SK-N-MC (cell line): Measurements from ENCODE around the gene RDH5.

Experiments used
- DNase-seq: peaks from one replicate; pipeline ENCODE4 v3.0.0-alpha.2; 2011; ENCODE audit warnings: low read depth, low spot score
- H3K27ac ChIP-seq: fragments of 200-600 bp; sonication (generic); 2 replicates; pipeline ENCODE4 v1.5.1; 2016; ENCODE audit warnings: mixed run types
- H3K36me3 ChIP-seq: fragments of 200-600 bp; sonication (generic); 2 replicates; pipeline ENCODE4 v1.6.1; 2017; ENCODE audit warnings: antibody characterized with exemption, low read length, mixed read lengths; ENCODE audit not compliant: insufficient read depth
- H3K4me3 ChIP-seq: fragments of 200-600 bp; sonication (generic); 2 replicates; pipeline ENCODE4 v1.5.1; 2016
- H3K9ac ChIP-seq: fragments of 200-600 bp; sonication (generic); 2 replicates; pipeline ENCODE4 v1.8.0; 2017; ENCODE audit warnings: mixed run types, mixed read lengths; ENCODE audit not compliant: insufficient read length
- H3K9me3 ChIP-seq: fragments of 200-600 bp; sonication (generic); 2 replicates; pipeline ENCODE4 v1.6.1; 2017; ENCODE audit warnings: low read depth, mild to moderate bottlenecking, antibody characterized with exemption, low read length, moderate library complexity, mixed read lengths
- EZH2 ChIP-seq: fragments of 200-600 bp; sonication (generic); IDR thresholded peaks from one replicate; pipeline ENCODE4 v1.6.1; 2017; ENCODE audit warnings: antibody characterized with exemption
- FOXP2 ChIP-seq: optimal IDR thresholded peaks from 2 replicates; pipeline ENCODE3; 2011; ENCODE audit warnings: mild to moderate bottlenecking, moderate library complexity; ENCODE audit not compliant: insufficient read depth; ENCODE audit errors: extremely low read length, control extremely low read depth
- POLR2AphosphoS5 ChIP-seq: IDR thresholded peaks from 2 replicates; pipeline ENCODE4 v1.6.1; 2012; ENCODE audit warnings: mild to moderate bottlenecking, low read depth, low read length, borderline replicate concordance

RDH5 gene

GRCh38 chr12:55713721-55714120 is 6.5 kb upstream of the RDH5 start:
- TF ChIP-seq EZH2: no peak
- TF ChIP-seq POLR2AphosphoS5: no peak
- no peak for TF ChIP-seq FOXP2
- H3K4me3 ChIP-seq: no peak overlapping the region

GRCh38 chr12:55715169-55715764 is 4.9 kb upstream of the RDH5 start:
- H3K9ac ChIP-seq: peak overlapping the region; percentile 88
- DNase-seq: no peak
- TF ChIP-seq FOXP2: no peak
- TF ChIP-seq POLR2AphosphoS5: no peak
- TF ChIP-seq EZH2: no peak
- H3K4me3 ChIP-seq: peak overlapping the region; percentile 93
- H3K36me3 ChIP-seq: no peaks in the 10 kb centered on the region
- H3K9me3 ChIP-seq: no peaks in the 10 kb centered on the region
- H3K27ac ChIP-seq: peak overlapping the region; percentile 95; the same call in 1 of the 2 replicates

More at GRCh38 chr12:55713721-55714120, 6.5 kb upstream of the RDH5 start:
- DNase-seq: no peak
- H3K27ac ChIP-seq: no peak overlapping the region
- H3K9me3 ChIP-seq: no peaks in the 10 kb centered on the region
- H3K36me3 ChIP-seq: no peaks in the 10 kb centered on the region
- no peak overlapping the region for H3K9ac ChIP-seq

- H3K36me3 ChIP-seq: no peaks in the 10 kb centered on the region
- peak; percentile 48 for DNase-seq
- H3K9ac ChIP-seq: peak within 1 kb of the TSS; percentile 88
- H3K4me3 ChIP-seq: peak within 1 kb of the TSS; percentile 93
- TF ChIP-seq FOXP2: no peak
- TF ChIP-seq EZH2: no peak
- peak; percentile 73 for TF ChIP-seq POLR2AphosphoS5
- peak within 1 kb of the TSS; percentile 95 for H3K27ac ChIP-seq
- H3K9me3 ChIP-seq: no peaks in the 10 kb centered on the region
These were observed 4.2 kb upstream of the RDH5 start, which contains the start of gene BLOC1S1 for GRCh38 chr12:55715833-55716581. Gene BLOC1S1, plus strand, starts transcription at chr12:55716046. Its CDS starts 6 bp downstream, at chr12:55716052.

GRCh38 chr12:55716582-55716957 is 3.6 kb upstream of the RDH5 start:
- Histone ChIP-seq H3K36me3 (no peaks in the 10 kb centered on the region), H3K27ac (peak overlapping the region; percentile 95), H3K4me3 (peak overlapping the region; percentile 93), H3K9me3 (no peaks in the 10 kb centered on the region), H3K9ac (peak overlapping the region; percentile 88)
- TF ChIP-seq POLR2AphosphoS5 (no peak), EZH2 (no peak), FOXP2 (no peak)
- no peak for DNase-seq

GRCh38 chr12:55717011-55718007 is 2.9 kb upstream of the RDH5 start:
- H3K9ac ChIP-seq: peak overlapping the region; percentile 88
- DNase-seq: no peak
- no peaks in the 10 kb centered on the region for H3K9me3 ChIP-seq
- H3K36me3 ChIP-seq: no peaks in the 10 kb centered on the region
- peak overlapping the region; percentile 93 for H3K4me3 ChIP-seq
- no peak for TF ChIP-seq POLR2AphosphoS5
- TF ChIP-seq FOXP2: no peak
- H3K27ac ChIP-seq: 0 out of 2 replicates have a peak overlapping the region, but pooled peaks have one; percentile 95

GRCh38 chr12:55718015-55718414 is 2.2 kb upstream of the RDH5 start:
- TF ChIP-seq EZH2 (no peak), POLR2AphosphoS5 (no peak), FOXP2 (no peak)
- no peak for DNase-seq
- H3K9ac ChIP-seq: no peak overlapping the region
- H3K4me3 ChIP-seq: peak overlapping the region; percentile 30; the same call in 1 of the 2 replicates
- no peaks in the 10 kb centered on the region for H3K9me3 ChIP-seq
- peak overlapping the region; percentile 45; the same call in 1 of the 2 replicates for H3K27ac ChIP-seq
- no peaks in the 10 kb centered on the region for H3K36me3 ChIP-seq

GRCh38 chr12:55718624-55719275 is 1.4 kb upstream of the RDH5 start:
- TF ChIP-seq FOXP2 (no peak), POLR2AphosphoS5 (no peak), EZH2 (no peak)
- H3K4me3 ChIP-seq: peak overlapping the region; percentile 30
- peaks cover under 1% of the 10 kb centered on the region; the same call in 1 of the 2 replicates for H3K36me3 ChIP-seq
- H3K9me3 ChIP-seq: no peaks in the 10 kb centered on the region
- H3K9ac ChIP-seq: no peak overlapping the region
- peak overlapping the region; percentile 45; the same call in 1 of the 2 replicates for H3K27ac ChIP-seq
- no peak for DNase-seq

GRCh38 chr12:55719371-55719770 is 822 bp upstream of the RDH5 start:
- no peak for DNase-seq
- Histone ChIP-seq H3K9me3 (no peaks in the 10 kb centered on the region), H3K9ac (no peak overlapping the region), H3K36me3 (peaks cover 7% of the 10 kb centered on the region), H3K4me3 (no peak overlapping the region), H3K27ac (no peak overlapping the region)
- no peak for TF ChIP-seq EZH2
- no peak for TF ChIP-seq FOXP2
- no peak for TF ChIP-seq POLR2AphosphoS5
